Measurements from ENCODE around the gene PRKCH. TPM values are rescaled to one million over a fixed set of nuclear protein-coding genes. Genes with fewer than 3 reads are reported as not detected.

PRKCH gene
- total and polyA plus RNA-seq, 7 donors = 4.2 to 19.9 (median 10.0) TPM

DNA sequence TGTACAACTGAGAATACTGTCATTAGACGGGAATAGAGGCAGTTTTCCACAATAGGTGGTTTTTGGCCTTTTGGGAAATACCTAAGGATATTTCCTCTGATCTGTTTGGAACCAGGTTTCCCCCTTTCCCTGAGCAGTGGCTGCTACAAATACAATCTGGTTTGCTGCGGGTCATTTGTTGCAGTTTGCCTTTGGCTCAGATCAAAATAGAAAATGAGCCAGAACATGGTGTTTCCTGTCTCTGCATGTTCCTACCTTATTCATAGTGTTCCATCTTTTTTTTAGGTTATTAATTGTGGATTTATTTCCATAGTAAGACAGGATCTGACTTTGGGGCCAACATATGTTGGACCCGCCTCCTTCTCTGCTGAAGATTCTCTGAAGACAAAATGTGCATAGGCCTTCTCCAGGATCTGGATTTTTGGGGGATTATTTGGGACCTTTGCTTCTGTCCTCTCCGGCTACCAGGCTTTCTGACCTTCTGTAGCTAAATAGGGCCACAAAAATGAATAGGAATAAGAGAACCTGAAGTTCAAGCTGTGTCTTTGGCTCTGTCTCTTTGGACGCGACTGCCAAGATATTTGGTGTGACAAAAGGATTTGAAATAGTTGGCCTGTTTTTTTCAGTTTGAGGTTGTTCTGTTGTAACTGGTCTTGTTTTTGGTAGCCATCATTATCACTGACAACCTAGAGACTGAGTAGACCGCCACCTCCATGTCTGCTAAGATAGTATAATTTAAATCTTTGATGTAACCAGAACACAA lies 146.9 kb downstream of the PRKCH start:
- peaks cover 0 to 34% (median 29%) of the 10 kb centered on the region in 4 donors for H3K4me1 ChIP-seq
- H3K36me3 ChIP-seq = no peaks in the 10 kb centered on the region
- no peak overlapping the region for H3K27ac ChIP-seq
- H3K4me3 ChIP-seq = no peak overlapping the region
- H3K9me3 ChIP-seq = no peaks in the 10 kb centered on the region
- intact Hi-C loops (cut with DNase I) = no loop called here
- WGBS, 2 donors = 90 to 94% methylated on average over 7 of the region's 7 CpGs
- DNase-seq = no peak
- TF ChIP-seq POLR2AphosphoS5 (IDR thresholded peaks at IDR 0.05) = no peak
- TF ChIP-seq POLR2A (IDR thresholded peaks at IDR 0.05) = no peak
- TF ChIP-seq EP300 (IDR thresholded peaks at IDR 0.05) = no peak
- TF ChIP-seq CTCF (IDR thresholded peaks at IDR 0.05) = no peak
- H3K27me3 ChIP-seq = peaks cover 0 to 11% (median 0%) of the 10 kb centered on the region in 3 donors

GRCh38 chr14:61469781-61470180 lies 148.4 kb downstream of the PRKCH start:
- no peak overlapping the region for H3K4me3 ChIP-seq
- no peaks in the 10 kb centered on the region for H3K36me3 ChIP-seq
- intact Hi-C loops (cut with DNase I) = loop anchor here (5.0 to 10.0 kb wide), 2 partner anchors 225 to 283 kb away; partner anchors contain the start of gene HIF1A
- no peak overlapping the region for H3K27ac ChIP-seq
- no peak for DNase-seq
- no peaks in the 10 kb centered on the region for H3K9me3 ChIP-seq
- TF ChIP-seq POLR2A (IDR thresholded peaks at IDR 0.05) = no peak
- no peak for TF ChIP-seq EP300 (IDR thresholded peaks at IDR 0.05)
- no peak for TF ChIP-seq CTCF (IDR thresholded peaks at IDR 0.05)
- TF ChIP-seq POLR2AphosphoS5 (IDR thresholded peaks at IDR 0.05) = no peak
- H3K27me3 ChIP-seq = peaks cover 0 to 11% (median 0%) of the 10 kb centered on the region in 3 donors
- peaks cover 0 to 34% (median 29%) of the 10 kb centered on the region in 4 donors for H3K4me1 ChIP-seq
- WGBS, 2 donors = 81 to 92% methylated on average over 6 of the region's 6 CpGs

GRCh38 chr14:61470261-61470960 lies 149.0 kb downstream of the PRKCH start:
- Histone ChIP-seq H3K9me3 (no peaks in the 10 kb centered on the region), H3K4me1 (peaks cover 0 to 34% (median 29%) of the 10 kb centered on the region in 4 donors), H3K36me3 (no peaks in the 10 kb centered on the region), H3K27me3 (peaks cover 0 to 11% (median 0%) of the 10 kb centered on the region in 3 donors), H3K4me3 (no peak overlapping the region), H3K27ac (peak overlapping the region in 3 of 4 donors; percentile 31 to 76 (median 67))
- TF ChIP-seq POLR2AphosphoS5 (IDR thresholded peaks at IDR 0.05) (no peak), CTCF (IDR thresholded peaks at IDR 0.05) (no peak), POLR2A (IDR thresholded peaks at IDR 0.05) (no peak), EP300 (IDR thresholded peaks at IDR 0.05) (no peak)
- intact Hi-C loops (cut with DNase I) = loop anchor here (5.0 to 10.0 kb wide), 2 partner anchors 224 to 282 kb away; partner anchors contain the start of gene HIF1A
- 49 to 76% methylated on average over 13 of the region's 13 CpGs for WGBS, 2 donors
- no peak for DNase-seq

DNA sequence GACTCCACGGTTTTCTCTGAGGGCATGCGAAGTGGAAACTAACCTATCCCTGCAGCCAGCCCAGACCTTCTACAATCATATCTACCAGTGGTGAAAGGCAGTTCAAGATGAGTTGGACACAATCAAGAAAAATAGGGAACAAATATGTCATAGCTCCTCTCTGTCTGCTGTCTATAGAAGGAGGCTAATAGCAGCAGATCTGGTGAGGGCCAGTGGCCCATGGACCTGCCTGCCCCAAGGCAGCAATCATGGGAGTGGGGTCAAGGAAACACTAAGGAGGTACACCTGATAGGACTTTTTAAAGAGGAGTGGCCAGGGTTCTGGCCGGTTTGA lies 149.5 kb downstream of the PRKCH start:
- 81 to 85% methylated on average over 3 of the region's 3 CpGs for WGBS, 2 donors
- H3K27me3 ChIP-seq = peaks cover 0 to 11% (median 0%) of the 10 kb centered on the region in 3 donors
- H3K4me3 ChIP-seq = no peak overlapping the region
- intact Hi-C loops (cut with DNase I) = loop anchor here (5.0 to 10.0 kb wide), 2 partner anchors 224 to 281 kb away; partner anchors contain the start of gene HIF1A
- H3K9me3 ChIP-seq = no peaks in the 10 kb centered on the region
- peak overlapping the region in 3 of 4 donors; percentile 31 to 76 (median 67) for H3K27ac ChIP-seq
- H3K4me1 ChIP-seq = peaks cover 0 to 34% (median 29%) of the 10 kb centered on the region in 4 donors
- H3K36me3 ChIP-seq = no peaks in the 10 kb centered on the region
- no peak for DNase-seq
- no peak for TF ChIP-seq POLR2AphosphoS5 (IDR thresholded peaks at IDR 0.05)
- TF ChIP-seq POLR2A (IDR thresholded peaks at IDR 0.05) = no peak
- TF ChIP-seq EP300 (IDR thresholded peaks at IDR 0.05) = no peak
- no peak for TF ChIP-seq CTCF (IDR thresholded peaks at IDR 0.05)

All from sigmoid colon (tissue), 7 donors.